ENCODE measurements around the gene IFNL2. TPM values are rescaled to one million over a fixed set of nuclear protein-coding genes. Genes with fewer than 3 reads are reported as not detected.

IFNL2 gene
- polyA plus RNA-seq, 1 donor from 2014 or later, result not detected

DNA sequence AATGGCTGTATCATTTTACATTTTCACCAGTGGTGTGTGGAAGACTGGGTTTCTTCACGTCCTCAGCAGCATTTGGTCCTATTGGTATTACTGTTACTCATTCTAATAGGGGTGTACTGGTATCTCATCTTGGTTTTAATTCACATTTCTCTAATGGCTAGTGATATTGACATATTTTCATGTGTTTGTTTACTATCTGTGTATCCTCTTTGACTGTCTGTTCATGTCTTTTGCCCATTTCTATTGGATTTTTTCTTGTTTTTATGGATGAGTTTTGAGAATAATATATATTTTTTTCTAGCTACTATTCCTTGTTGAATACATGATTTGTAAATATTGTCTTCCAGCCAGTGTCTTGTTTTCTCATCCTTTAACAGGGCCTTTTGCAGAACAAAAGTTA is 13.8 kb downstream of the IFNL2 start:
- H2AFZ ChIP-seq (ENCODE audit: low read depth, low read length), result no peak overlapping the region
- no peaks in the 10 kb centered on the region for H3K36me3 ChIP-seq (ENCODE audit: insufficient read depth, low read length)
- no peak overlapping the region for H3K9ac ChIP-seq (ENCODE audit: low read length)
- no peaks in the 10 kb centered on the region for H3K79me2 ChIP-seq (replicated peaks; ENCODE audit: insufficient read depth, low read length)
- no peaks in the 10 kb centered on the region for H3K9me3 ChIP-seq (ENCODE audit: low read length)
- no peak overlapping the region for H3K27ac ChIP-seq (ENCODE audit: low read length)
- H4K20me1 ChIP-seq (ENCODE audit: insufficient read depth), result no peaks in the 10 kb centered on the region
- H3F3A ChIP-seq (ENCODE audit: insufficient read depth, low read length, poor library complexity, severe bottlenecking), result no peaks in the 10 kb centered on the region
- H3K9me2 ChIP-seq (ENCODE audit: insufficient read depth, low read length), result no peaks in the 10 kb centered on the region
- TF ChIP-seq TAF1 (IDR thresholded peaks at IDR 0.05; ENCODE audit: low read depth) (no peak), SMC3 (conservative IDR thresholded peaks at IDR 0.05; ENCODE audit: poor library complexity) (no peak), RAD21 (conservative IDR thresholded peaks at IDR 0.05) (no peak), POLR2AphosphoS5 (IDR thresholded peaks at IDR 0.05) (no peak), EZH2 (IDR thresholded peaks at IDR 0.05; ENCODE audit: borderline replicate concordance, insufficient read depth, low read length, poor library complexity, severe bottlenecking) (no peak), MXI1 (conservative IDR thresholded peaks at IDR 0.05; ENCODE audit: poor library complexity, severe bottlenecking) (no peak), EP300 (conservative IDR thresholded peaks at IDR 0.05; ENCODE audit: poor library complexity, severe bottlenecking) (no peak)
- TF ChIP-seq, protein P1, sequence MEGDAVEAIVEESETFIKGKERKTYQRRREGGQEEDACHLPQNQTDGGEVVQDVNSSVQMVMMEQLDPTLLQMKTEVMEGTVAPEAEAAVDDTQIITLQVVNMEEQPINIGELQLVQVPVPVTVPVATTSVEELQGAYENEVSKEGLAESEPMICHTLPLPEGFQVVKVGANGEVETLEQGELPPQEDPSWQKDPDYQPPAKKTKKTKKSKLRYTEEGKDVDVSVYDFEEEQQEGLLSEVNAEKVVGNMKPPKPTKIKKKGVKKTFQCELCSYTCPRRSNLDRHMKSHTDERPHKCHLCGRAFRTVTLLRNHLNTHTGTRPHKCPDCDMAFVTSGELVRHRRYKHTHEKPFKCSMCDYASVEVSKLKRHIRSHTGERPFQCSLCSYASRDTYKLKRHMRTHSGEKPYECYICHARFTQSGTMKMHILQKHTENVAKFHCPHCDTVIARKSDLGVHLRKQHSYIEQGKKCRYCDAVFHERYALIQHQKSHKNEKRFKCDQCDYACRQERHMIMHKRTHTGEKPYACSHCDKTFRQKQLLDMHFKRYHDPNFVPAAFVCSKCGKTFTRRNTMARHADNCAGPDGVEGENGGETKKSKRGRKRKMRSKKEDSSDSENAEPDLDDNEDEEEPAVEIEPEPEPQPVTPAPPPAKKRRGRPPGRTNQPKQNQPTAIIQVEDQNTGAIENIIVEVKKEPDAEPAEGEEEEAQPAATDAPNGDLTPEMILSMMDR (IDR thresholded peaks at IDR 0.05; ENCODE audit: poor library complexity, severe bottlenecking), result no peak
- H3K4me3 ChIP-seq (ENCODE audit: low read length), result no peak overlapping the region
- H3K4me2 ChIP-seq (ENCODE audit: low read length), result no peak overlapping the region
- H3K27me3 ChIP-seq (ENCODE audit: insufficient read depth, low read depth, low read length), result no peaks in the 10 kb centered on the region

DNA sequence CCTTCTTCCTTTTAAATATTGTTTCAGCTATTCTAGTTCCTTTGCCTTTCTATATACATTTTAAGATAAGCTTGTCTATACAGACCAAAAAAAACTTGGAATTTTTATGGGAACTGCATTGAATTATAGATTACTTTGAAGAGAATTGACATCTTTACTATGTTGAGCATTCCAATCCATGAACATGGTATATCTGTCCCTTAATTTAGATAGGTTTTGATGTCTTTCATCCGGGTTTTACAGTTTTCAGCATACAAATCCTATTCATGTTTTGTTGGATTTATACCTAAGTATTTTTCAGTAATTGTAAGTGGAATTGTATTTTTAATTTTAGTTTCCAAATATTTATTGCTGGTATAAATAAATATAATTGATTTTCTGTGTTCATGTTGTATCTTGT is 15.8 kb downstream of the IFNL2 start:
- Histone ChIP-seq H3K9ac (ENCODE audit: low read length) (no peak overlapping the region), H3K9me2 (ENCODE audit: insufficient read depth, low read length) (no peaks in the 10 kb centered on the region)
- TF ChIP-seq, protein P1 (IDR thresholded peaks at IDR 0.05; ENCODE audit: poor library complexity, severe bottlenecking), result no peak
- TF ChIP-seq TAF1 (IDR thresholded peaks at IDR 0.05; ENCODE audit: low read depth), result no peak
- no peak for TF ChIP-seq RAD21 (conservative IDR thresholded peaks at IDR 0.05)
- TF ChIP-seq, protein P2, sequence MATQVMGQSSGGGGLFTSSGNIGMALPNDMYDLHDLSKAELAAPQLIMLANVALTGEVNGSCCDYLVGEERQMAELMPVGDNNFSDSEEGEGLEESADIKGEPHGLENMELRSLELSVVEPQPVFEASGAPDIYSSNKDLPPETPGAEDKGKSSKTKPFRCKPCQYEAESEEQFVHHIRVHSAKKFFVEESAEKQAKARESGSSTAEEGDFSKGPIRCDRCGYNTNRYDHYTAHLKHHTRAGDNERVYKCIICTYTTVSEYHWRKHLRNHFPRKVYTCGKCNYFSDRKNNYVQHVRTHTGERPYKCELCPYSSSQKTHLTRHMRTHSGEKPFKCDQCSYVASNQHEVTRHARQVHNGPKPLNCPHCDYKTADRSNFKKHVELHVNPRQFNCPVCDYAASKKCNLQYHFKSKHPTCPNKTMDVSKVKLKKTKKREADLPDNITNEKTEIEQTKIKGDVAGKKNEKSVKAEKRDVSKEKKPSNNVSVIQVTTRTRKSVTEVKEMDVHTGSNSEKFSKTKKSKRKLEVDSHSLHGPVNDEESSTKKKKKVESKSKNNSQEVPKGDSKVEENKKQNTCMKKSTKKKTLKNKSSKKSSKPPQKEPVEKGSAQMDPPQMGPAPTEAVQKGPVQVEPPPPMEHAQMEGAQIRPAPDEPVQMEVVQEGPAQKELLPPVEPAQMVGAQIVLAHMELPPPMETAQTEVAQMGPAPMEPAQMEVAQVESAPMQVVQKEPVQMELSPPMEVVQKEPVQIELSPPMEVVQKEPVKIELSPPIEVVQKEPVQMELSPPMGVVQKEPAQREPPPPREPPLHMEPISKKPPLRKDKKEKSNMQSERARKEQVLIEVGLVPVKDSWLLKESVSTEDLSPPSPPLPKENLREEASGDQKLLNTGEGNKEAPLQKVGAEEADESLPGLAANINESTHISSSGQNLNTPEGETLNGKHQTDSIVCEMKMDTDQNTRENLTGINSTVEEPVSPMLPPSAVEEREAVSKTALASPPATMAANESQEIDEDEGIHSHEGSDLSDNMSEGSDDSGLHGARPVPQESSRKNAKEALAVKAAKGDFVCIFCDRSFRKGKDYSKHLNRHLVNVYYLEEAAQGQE (IDR thresholded peaks at IDR 0.05; ENCODE audit: borderline replicate concordance), result no peak
- TF ChIP-seq MXI1 (conservative IDR thresholded peaks at IDR 0.05; ENCODE audit: poor library complexity, severe bottlenecking), result no peak
- TF ChIP-seq EP300 (conservative IDR thresholded peaks at IDR 0.05; ENCODE audit: poor library complexity, severe bottlenecking), result no peak
- TF ChIP-seq SMC3 (conservative IDR thresholded peaks at IDR 0.05; ENCODE audit: poor library complexity), result no peak
- no peak for TF ChIP-seq EZH2 (IDR thresholded peaks at IDR 0.05; ENCODE audit: borderline replicate concordance, insufficient read depth, low read length, poor library complexity, severe bottlenecking)
- TF ChIP-seq POLR2AphosphoS5 (IDR thresholded peaks at IDR 0.05), result no peak

More for the DNA sequence above, 15.8 kb downstream of the IFNL2 start:
- Histone ChIP-seq H4K20me1 (ENCODE audit: insufficient read depth) (no peaks in the 10 kb centered on the region), H3K79me2 (replicated peaks; ENCODE audit: insufficient read depth, low read length) (no peaks in the 10 kb centered on the region), H3K4me3 (ENCODE audit: low read length) (no peak overlapping the region), H3K9me3 (ENCODE audit: low read length) (no peaks in the 10 kb centered on the region), H2AFZ (ENCODE audit: low read depth, low read length) (no peak overlapping the region), H3K27me3 (ENCODE audit: insufficient read depth, low read depth, low read length) (peaks cover under 1% of the 10 kb centered on the region), H3K36me3 (ENCODE audit: insufficient read depth, low read length) (no peaks in the 10 kb centered on the region), H3K4me2 (ENCODE audit: low read length) (no peak overlapping the region), H3F3A (ENCODE audit: insufficient read depth, low read length, poor library complexity, severe bottlenecking) (no peaks in the 10 kb centered on the region), H3K27ac (ENCODE audit: low read length) (no peak overlapping the region)

All from neural cell (in vitro differentiated cells).